Right lobe of liver (tissue), 4 donors: ENCODE measurements around the gene ITPKB.

Source experiments
- CTCF ChIP-seq, 4 donors: fragments of 200-600 bp in 3 of 4; fragments of 450-650 bp in 1 of 4; IDR thresholded peaks; one replicate each; pipeline versions ENCODE4 v1.5.1 to v1.8.0; 2016 to 2022; ENCODE audit warnings: antibody characterized with exemption in 4 of 4, mild to moderate bottlenecking in 2 of 4
- POLR2A ChIP-seq: fragments of 450-650 bp; IDR thresholded peaks from one replicate; pipeline ENCODE4 v1.6.1; 2017; ENCODE audit warnings: antibody characterized with exemption, mild to moderate bottlenecking
- donor health status: DM: no; HTN: no; CAD: no.
- donor health status: DM: no; HTN: no; CAD: no.
- donor health status: DM: no; HTN: yes; CAD: no.

GRCh38 chr1:226633541-226634165 lies 105.4 kb downstream of the ITPKB start:
- TF ChIP-seq POLR2A, result no peak
- TF ChIP-seq CTCF (IDR thresholded peaks at IDR 0.05), result no peak
